Heart right ventricle (tissue), 16 donors: Measurements from ENCODE around the gene PDZRN4. TPM values are rescaled to one million over a fixed set of nuclear protein-coding genes. Genes with fewer than 3 reads are reported as not detected.

Source experiments
- ATAC-seq, 8 donors: fragments of 200-7000 bp; cut with Tn5 transposase; one replicate each; pipeline ENCODE4 v1.9.1; 2020; ENCODE audit warnings: mild to moderate bottlenecking in 8 of 8, moderate library complexity in 8 of 8, moderate number of reproducible peaks in 1 of 8
- DNase-seq, 2 donors: peaks; one replicate each; pipeline ENCODE4 v3.0.0-alpha.2; 2020
- H3K27ac ChIP-seq, 10 donors: fragments of 200-600 bp; sonication (generic) in 2 of 10; one replicate each; pipeline versions ENCODE4 v1.5.0 to v1.8.0; 2020 to 2022; ENCODE audit warnings: mild to moderate bottlenecking in 3 of 10
- H3K27me3 ChIP-seq, 7 donors: fragments of 200-600 bp; one replicate each; pipeline ENCODE4 v1.8.0; 2021 to 2022; ENCODE audit warnings: mild to moderate bottlenecking in 2 of 7
- H3K36me3 ChIP-seq, 9 donors: fragments of 200-600 bp; sonication (generic) in 1 of 9; one replicate each; pipeline versions ENCODE4 v1.5.0 to v1.8.0; 2020 to 2022; ENCODE audit warnings: mild to moderate bottlenecking in 2 of 9
- H3K4me1 ChIP-seq, 9 donors: fragments of 200-600 bp; sonication (generic) in 1 of 9; one replicate each; pipeline versions ENCODE4 v1.5.0 to v1.8.0; 2020 to 2022; ENCODE audit warnings: mild to moderate bottlenecking in 4 of 9
- H3K4me3 ChIP-seq, 10 donors: fragments of 200-600 bp; sonication (generic) in 2 of 10; one replicate each; pipeline versions ENCODE4 v1.5.0 to v1.8.0; 2020 to 2022; ENCODE audit warnings: mild to moderate bottlenecking in 7 of 10, moderate library complexity in 2 of 10
- H3K9me3 ChIP-seq, 11 donors: fragments of 200-600 bp in 10 of 11; sonication (generic) in 2 of 11; one replicate each; pipeline versions ENCODE4 v1.5.0 to v1.8.0; 2013 to 2022; ENCODE audit warnings: mild to moderate bottlenecking in 2 of 11, control low read depth in 1 of 11, moderate library complexity in 1 of 11
- whole genome bisulfite sequencing, 2 donors: extraction: QIAGEN DNeasy Blood & Tissue Kit; methylation state at CpG; one replicate each; pipeline ENCODE4 v1.1.7; 2013; ENCODE audit warnings: inconsistent platforms in 1 of 2; 5-methylcytosine and 5-hydroxymethylcytosine counted together
- intact Hi-C, 10 donors: fragments of 100-400 bp; cut with DNase I; formaldehyde crosslinking; loops; one replicate each; pipeline versions ENCODE4 v1.11.1 to v1.14.2; 2022
- polyA plus RNA-seq, 2 donors: library from polyadenylated mRNA; stranded (reverse); fragments of 200-250 nt; gene quantifications; one replicate each; pipeline ENCODE4 v1.2.3, GENCODE V29; 2013
- total RNA-seq, 10 donors: library from RNA; stranded (reverse); fragmentation: NEBNext Ultra II Directional in 3 of 10; extraction: Animal tissue kit (Norgen Biotek cat#: 25700) in 3 of 10; gene quantifications; one replicate each; pipeline versions ENCODE4 v1.2.1 to v1.2.4, GENCODE V29; 2021 to 2023
- TF ChIP-seq, protein P1 (sequence below), 9 donors: fragments of 200-600 bp; sonication (generic) in 2 of 9; IDR thresholded peaks; one replicate each; pipeline versions ENCODE4 v1.5.0 to v1.8.0; 2021 to 2022; ENCODE audit warnings: antibody characterized with exemption in 9 of 9, mild to moderate bottlenecking in 5 of 9, moderate library complexity in 1 of 9
- donor health status: Arrhythmogenic right ventricular cardiomyopathy.
- donor health status: ischemic (EF 13 %, LVEDD 7.1; RV severe dilation, severe dysfunction).
- donor health status: healthy with polysubstance abuse.
- donor health status: DM: no; HTN: yes; CAD: no.
- donor health status: DM: no; HTN: no; CAD: no.
- donor health status: ischemic (EF 25% LVEDD 6.9; RV normal size, moderate dysfunction).
- donor health status: ischemic (EF 25% LVEDD 5.7; RV mildly dilated, moderate dysfunction).
- donor health status: healthy.
- donor health status: DM: yes; HTN: yes; CAD: no.
- donor health status: Ischemic cardiomyopathy.
- donor health status: ischemic (EF 35%, LVEDD 5.7; RV mildly dilated, moderate dysfunction).
- donor health status: nonischemic (EF 11% LVEDD 7.7; RV severe dilation, severe dysfunction).
- donor health status: DM: yes; HTN: yes; CAD: no.
- donor health status: PGD.
- donor health status: ischemic (EF 29% LVEDD 5.4; RV normal size, mild dysfunction).
- donor health status: nonischemic (EF 23%, LVEDD 6.1; RV moderate dilation, normal function).

PDZRN4 gene
- total and polyA plus RNA-seq, 12 donors, result 0.04 to 0.28 (median 0.15) TPM; not detected in 5

DNA sequence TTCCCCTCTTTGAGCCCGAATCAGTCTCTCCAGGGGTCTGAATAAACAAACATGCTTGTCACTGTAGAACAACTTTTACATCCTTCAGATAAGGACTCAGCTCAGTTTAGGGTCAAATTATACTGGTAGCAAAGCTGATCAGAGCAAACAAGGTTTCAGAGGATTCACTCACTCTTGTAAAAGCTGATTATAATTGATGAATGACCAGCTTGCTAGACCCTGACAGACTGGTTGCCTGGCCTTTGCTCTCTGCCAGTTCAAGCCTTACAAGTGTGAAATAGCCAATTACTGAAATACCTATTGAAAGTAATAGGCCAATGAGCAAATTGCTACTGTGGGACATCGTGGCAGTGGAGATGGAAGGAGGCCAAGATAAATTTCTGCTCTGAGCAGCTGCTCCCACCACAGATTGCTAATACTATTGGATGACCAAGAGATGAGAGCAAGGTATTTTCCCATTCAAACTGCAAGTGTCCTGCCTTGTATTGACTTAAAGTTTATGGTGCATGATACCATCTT lies 177.6 kb downstream of the PDZRN4 start:
- intact Hi-C loops, result no loop called here
- no peak for DNase-seq
- Histone ChIP-seq H3K27me3 (no peaks in the 10 kb centered on the region), H3K4me3 (no peak overlapping the region), H3K9me3 (peaks cover 0 to 12% (median 0%) of the 10 kb centered on the region in 11 donors), H3K27ac (no peak overlapping the region), H3K4me1 (no peaks in the 10 kb centered on the region), H3K36me3 (no peaks in the 10 kb centered on the region)
- TF ChIP-seq, protein P1, sequence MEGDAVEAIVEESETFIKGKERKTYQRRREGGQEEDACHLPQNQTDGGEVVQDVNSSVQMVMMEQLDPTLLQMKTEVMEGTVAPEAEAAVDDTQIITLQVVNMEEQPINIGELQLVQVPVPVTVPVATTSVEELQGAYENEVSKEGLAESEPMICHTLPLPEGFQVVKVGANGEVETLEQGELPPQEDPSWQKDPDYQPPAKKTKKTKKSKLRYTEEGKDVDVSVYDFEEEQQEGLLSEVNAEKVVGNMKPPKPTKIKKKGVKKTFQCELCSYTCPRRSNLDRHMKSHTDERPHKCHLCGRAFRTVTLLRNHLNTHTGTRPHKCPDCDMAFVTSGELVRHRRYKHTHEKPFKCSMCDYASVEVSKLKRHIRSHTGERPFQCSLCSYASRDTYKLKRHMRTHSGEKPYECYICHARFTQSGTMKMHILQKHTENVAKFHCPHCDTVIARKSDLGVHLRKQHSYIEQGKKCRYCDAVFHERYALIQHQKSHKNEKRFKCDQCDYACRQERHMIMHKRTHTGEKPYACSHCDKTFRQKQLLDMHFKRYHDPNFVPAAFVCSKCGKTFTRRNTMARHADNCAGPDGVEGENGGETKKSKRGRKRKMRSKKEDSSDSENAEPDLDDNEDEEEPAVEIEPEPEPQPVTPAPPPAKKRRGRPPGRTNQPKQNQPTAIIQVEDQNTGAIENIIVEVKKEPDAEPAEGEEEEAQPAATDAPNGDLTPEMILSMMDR (IDR thresholded peaks at IDR 0.05), result no peak
- no peak for ATAC-seq
- 15 to 20% methylated on average over 2 of the region's 2 CpGs for WGBS, 2 donors

DNA sequence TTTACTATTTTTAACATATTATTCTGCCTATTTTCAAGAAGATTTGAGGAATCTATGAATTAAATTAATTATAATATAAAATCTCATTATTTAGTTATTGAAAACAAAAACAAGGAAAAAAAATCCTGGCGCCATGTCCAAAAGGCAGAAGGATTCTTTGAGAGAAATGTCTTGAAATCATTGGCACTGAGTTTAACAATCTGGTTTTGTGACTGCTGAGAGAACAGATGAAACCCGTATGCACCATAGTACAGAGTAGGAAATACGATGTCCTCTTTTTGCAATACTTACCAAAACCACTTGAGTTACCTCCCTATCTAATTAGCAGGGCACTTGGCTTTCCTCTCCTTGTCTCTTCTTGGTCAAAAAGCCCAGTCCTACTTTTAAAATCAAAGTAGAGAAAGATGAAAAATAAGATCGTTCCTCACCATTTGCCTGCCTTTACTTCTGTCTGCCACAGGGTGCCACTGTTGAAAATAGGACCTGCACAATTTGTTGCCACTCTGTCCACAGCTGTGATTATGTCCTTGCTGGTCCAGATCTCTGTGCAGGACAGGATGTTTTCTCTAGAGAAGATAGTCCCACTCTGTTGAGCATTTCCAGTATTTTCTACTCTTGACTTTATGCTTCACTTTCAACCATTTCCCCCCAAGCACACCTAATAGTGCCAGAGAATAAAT lies 179.7 kb downstream of the PDZRN4 start:
- Histone ChIP-seq H3K9me3 (peaks cover 0 to 12% (median 0%) of the 10 kb centered on the region in 11 donors), H3K27ac (no peak overlapping the region), H3K4me1 (no peaks in the 10 kb centered on the region), H3K4me3 (no peak overlapping the region), H3K27me3 (no peaks in the 10 kb centered on the region), H3K36me3 (no peaks in the 10 kb centered on the region)
- DNase-seq (no peak), ATAC-seq (no peak)
- intact Hi-C loops, result no loop called here
- WGBS, 2 donors, result 90 to 95% methylated on average over 4 of the region's 4 CpGs
- TF ChIP-seq, protein P1 (IDR thresholded peaks at IDR 0.05), result peak in 3 of 9 donors; percentile 4 to 21 (median 13)

DNA sequence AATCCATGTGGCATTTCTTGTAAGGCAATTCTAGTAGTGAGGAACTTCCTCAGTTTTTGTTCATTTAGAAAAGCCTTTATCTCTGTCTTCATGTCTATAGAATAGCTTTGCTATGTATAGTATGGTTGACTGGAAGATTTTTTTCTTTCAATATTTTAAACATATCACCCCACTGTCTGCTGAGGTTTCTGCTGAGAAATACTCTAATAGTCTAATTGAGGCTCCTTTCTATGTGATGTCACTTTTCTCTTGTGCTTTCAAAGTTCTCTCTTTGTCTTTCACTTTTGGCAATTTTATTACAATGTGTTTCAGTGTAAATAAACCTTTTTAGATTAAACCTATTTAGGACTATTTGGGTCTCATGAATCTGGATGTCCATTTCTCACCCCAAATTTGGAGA lies 192.8 kb downstream of the PDZRN4 start:
- TF ChIP-seq, protein P1 (IDR thresholded peaks at IDR 0.05), result no peak
- DNase-seq, result no peak
- Histone ChIP-seq H3K27me3 (no peaks in the 10 kb centered on the region), H3K4me1 (no peaks in the 10 kb centered on the region), H3K27ac (no peak overlapping the region), H3K9me3 (peaks cover 0 to 56% (median 10%) of the 10 kb centered on the region in 11 donors), H3K36me3 (no peaks in the 10 kb centered on the region), H3K4me3 (no peak overlapping the region)
- ATAC-seq, result no peak
- intact Hi-C loops, result no loop called here

GRCh38 chr12:41402801-41403200 lies 214.7 kb downstream of the PDZRN4 start:
- 93 to 95% methylated on average over 6 of the region's 6 CpGs for WGBS, 2 donors
- Histone ChIP-seq H3K36me3 (no peaks in the 10 kb centered on the region), H3K4me1 (no peaks in the 10 kb centered on the region), H3K4me3 (no peak overlapping the region), H3K27me3 (no peaks in the 10 kb centered on the region), H3K27ac (no peak overlapping the region), H3K9me3 (peaks cover 0 to 21% (median 0%) of the 10 kb centered on the region in 11 donors)
- no peak for DNase-seq
- intact Hi-C loops, result no loop called here
- TF ChIP-seq, protein P1 (IDR thresholded peaks at IDR 0.05), result no peak
- no peak for ATAC-seq
